ENCODE data around the gene ULK4. TPM values are rescaled to one million over a fixed set of nuclear protein-coding genes. Genes with fewer than 3 reads are reported as not detected.
"Not testable (repeated sequence)": the region's sequence is repeated elsewhere in the genome, so short reads cannot be mapped to it uniquely, and the experiment has no call there.

The ULK4 gene
- total RNA-seq, 1 experiment from 2014 or later: 7.3 TPM

GRCh38 chr3:41882956-41883355, 78.9 kb downstream of the ULK4 start:
- DNase-seq (ENCODE audit: low read depth): no peak
- in situ Hi-C loops (cut with HindIII; ENCODE audit: low pct_unique_long_range_greater_than_20kb, low sequenced_read_pairs): no loop called here

GRCh38 chr3:41881233-41881821, 80.6 kb downstream of the ULK4 start:
- in situ Hi-C loops (cut with HindIII; ENCODE audit: low pct_unique_long_range_greater_than_20kb, low sequenced_read_pairs): no loop called here
- DNase-seq (ENCODE audit: low read depth): peak; percentile 19

GRCh38 chr3:41880387-41880786, 81.5 kb downstream of the ULK4 start:
- no peak for DNase-seq (ENCODE audit: low read depth)
- in situ Hi-C loops (cut with HindIII; ENCODE audit: low pct_unique_long_range_greater_than_20kb, low sequenced_read_pairs): no loop called here

- in situ Hi-C loops (cut with HindIII; ENCODE audit: low pct_unique_long_range_greater_than_20kb, low sequenced_read_pairs); DNase-seq (ENCODE audit: low read depth): not testable (repeated sequence)
These were observed 84.2 kb downstream of the ULK4 start for GRCh38 chr3:41877741-41878140.

GRCh38 chr3:41874022-41874421, 87.9 kb downstream of the ULK4 start:
- no peak for DNase-seq (ENCODE audit: low read depth)
- in situ Hi-C loops (cut with HindIII; ENCODE audit: low pct_unique_long_range_greater_than_20kb, low sequenced_read_pairs): no loop called here

- no peak for DNase-seq (ENCODE audit: low read depth)
- in situ Hi-C loops (cut with HindIII; ENCODE audit: low pct_unique_long_range_greater_than_20kb, low sequenced_read_pairs): no loop called here
These were observed 89.7 kb downstream of the ULK4 start for GRCh38 chr3:41872157-41872556.

- no peak for DNase-seq (ENCODE audit: low read depth)
- in situ Hi-C loops (cut with HindIII; ENCODE audit: low pct_unique_long_range_greater_than_20kb, low sequenced_read_pairs): no loop called here
These were observed 94.4 kb downstream of the ULK4 start for GRCh38 chr3:41867533-41867932.

GRCh38 chr3:41866298-41866697, 95.6 kb downstream of the ULK4 start:
- in situ Hi-C loops (cut with HindIII; ENCODE audit: low pct_unique_long_range_greater_than_20kb, low sequenced_read_pairs): no loop called here
- DNase-seq (ENCODE audit: low read depth): no peak

GRCh38 chr3:41863024-41863423, 98.9 kb downstream of the ULK4 start:
- DNase-seq (ENCODE audit: low read depth): no peak
- in situ Hi-C loops (cut with HindIII; ENCODE audit: low pct_unique_long_range_greater_than_20kb, low sequenced_read_pairs): no loop called here

GRCh38 chr3:41860489-41860888, 101.4 kb downstream of the ULK4 start:
- in situ Hi-C loops (cut with HindIII; ENCODE audit: low pct_unique_long_range_greater_than_20kb, low sequenced_read_pairs); DNase-seq (ENCODE audit: low read depth): not testable (repeated sequence)

GRCh38 chr3:41854956-41855355, 106.9 kb downstream of the ULK4 start:
- DNase-seq (ENCODE audit: low read depth): no peak
- in situ Hi-C loops (cut with HindIII; ENCODE audit: low pct_unique_long_range_greater_than_20kb, low sequenced_read_pairs): no loop called here

- in situ Hi-C loops (cut with HindIII; ENCODE audit: low pct_unique_long_range_greater_than_20kb, low sequenced_read_pairs): no loop called here
- no peak for DNase-seq (ENCODE audit: low read depth)
These were observed 108.2 kb downstream of the ULK4 start for GRCh38 chr3:41853540-41854196.

GRCh38 chr3:41848753-41849574, 112.9 kb downstream of the ULK4 start:
- no peak for DNase-seq (ENCODE audit: low read depth)
- in situ Hi-C loops (cut with HindIII; ENCODE audit: low pct_unique_long_range_greater_than_20kb, low sequenced_read_pairs): no loop called here

- no peak for DNase-seq (ENCODE audit: low read depth)
- in situ Hi-C loops (cut with HindIII; ENCODE audit: low pct_unique_long_range_greater_than_20kb, low sequenced_read_pairs): no loop called here
These were observed 114.2 kb downstream of the ULK4 start for GRCh38 chr3:41847679-41848078.

- no peak for DNase-seq (ENCODE audit: low read depth)
- in situ Hi-C loops (cut with HindIII; ENCODE audit: low pct_unique_long_range_greater_than_20kb, low sequenced_read_pairs): no loop called here
These were observed 115.1 kb downstream of the ULK4 start for GRCh38 chr3:41846850-41847249.

- no peak for DNase-seq (ENCODE audit: low read depth)
- in situ Hi-C loops (cut with HindIII; ENCODE audit: low pct_unique_long_range_greater_than_20kb, low sequenced_read_pairs): no loop called here
These were observed 116.1 kb downstream of the ULK4 start for GRCh38 chr3:41845826-41846225.

GRCh38 chr3:41844256-41844655, 117.6 kb downstream of the ULK4 start:
- DNase-seq (ENCODE audit: low read depth); in situ Hi-C loops (cut with HindIII; ENCODE audit: low pct_unique_long_range_greater_than_20kb, low sequenced_read_pairs): not testable (repeated sequence)

GRCh38 chr3:41840936-41841668, 120.8 kb downstream of the ULK4 start:
- in situ Hi-C loops (cut with HindIII; ENCODE audit: low pct_unique_long_range_greater_than_20kb, low sequenced_read_pairs): not testable (repeated sequence)

More at GRCh38 chr3:41840936-41841668, 120.8 kb downstream of the ULK4 start:
- not testable (repeated sequence) for DNase-seq (ENCODE audit: low read depth)
